Measurements from ENCODE around the gene AUTS2. TPM values are rescaled to one million over a fixed set of nuclear protein-coding genes. Genes with fewer than 3 reads are reported as not detected.

AUTS2 gene
- total RNA-seq, 1 donor from 2014 or later = 0.79 TPM

- no peak for DNase-seq (ENCODE audit: low read depth in 2 of 2)
These were observed 455.7 kb downstream of the AUTS2 start for GRCh38 chr7:70053989-70054388.

GRCh38 chr7:70056363-70056762, 458.1 kb downstream of the AUTS2 start:
- no peak for DNase-seq (ENCODE audit: low read depth in 2 of 2)

- no peak for DNase-seq (ENCODE audit: low read depth in 2 of 2)
These were observed 462.2 kb downstream of the AUTS2 start for GRCh38 chr7:70060298-70061068.

GRCh38 chr7:70063371-70063770, 465.1 kb downstream of the AUTS2 start:
- no peak for DNase-seq (ENCODE audit: low read depth in 2 of 2)

- no peak for DNase-seq (ENCODE audit: low read depth in 2 of 2)
These were observed 465.7 kb downstream of the AUTS2 start for GRCh38 chr7:70063927-70064326.

- DNase-seq (ENCODE audit: low read depth in 2 of 2) = no peak
These were observed 468.6 kb downstream of the AUTS2 start for GRCh38 chr7:70066844-70067243.

GRCh38 chr7:70068531-70068930, 470.3 kb downstream of the AUTS2 start:
- no peak for DNase-seq (ENCODE audit: low read depth in 2 of 2)

- DNase-seq (ENCODE audit: low read depth in 2 of 2) = no peak
These were observed 471.7 kb downstream of the AUTS2 start for GRCh38 chr7:70069977-70070376.

- no peak for DNase-seq (ENCODE audit: low read depth in 2 of 2)
These were observed 473.5 kb downstream of the AUTS2 start for GRCh38 chr7:70071766-70072165.

GRCh38 chr7:70072220-70072619, 473.9 kb downstream of the AUTS2 start:
- DNase-seq (ENCODE audit: low read depth in 2 of 2) = no peak

GRCh38 chr7:70076325-70076724, 478.1 kb downstream of the AUTS2 start:
- DNase-seq (ENCODE audit: low read depth in 2 of 2) = no peak

- no peak for DNase-seq (ENCODE audit: low read depth in 2 of 2)
These were observed 483.9 kb downstream of the AUTS2 start for GRCh38 chr7:70082099-70082611.

GRCh38 chr7:70091362-70091761, 493.1 kb downstream of the AUTS2 start:
- DNase-seq (ENCODE audit: low read depth in 2 of 2) = no peak

GRCh38 chr7:70092314-70093204, 494.3 kb downstream of the AUTS2 start:
- no peak for DNase-seq (ENCODE audit: low read depth in 2 of 2)

GRCh38 chr7:70093205-70093904, 495.1 kb downstream of the AUTS2 start:
- no peak for DNase-seq (ENCODE audit: low read depth in 2 of 2)

- DNase-seq (ENCODE audit: low read depth in 2 of 2) = no peak
These were observed 496.6 kb downstream of the AUTS2 start for GRCh38 chr7:70094831-70095230.

- DNase-seq (ENCODE audit: low read depth in 2 of 2) = no peak
These were observed 499.4 kb downstream of the AUTS2 start for GRCh38 chr7:70097645-70098044.

GRCh38 chr7:70098133-70098561, 499.9 kb downstream of the AUTS2 start:
- DNase-seq (ENCODE audit: low read depth in 2 of 2) = no peak

- DNase-seq (ENCODE audit: low read depth in 2 of 2) = no peak
These were observed 500.8 kb downstream of the AUTS2 start for GRCh38 chr7:70098905-70099672.

GRCh38 chr7:70104243-70104642, 506.0 kb downstream of the AUTS2 start:
- DNase-seq (ENCODE audit: low read depth in 2 of 2) = no peak

GRCh38 chr7:70113078-70113477, 514.8 kb downstream of the AUTS2 start:
- DNase-seq (ENCODE audit: low read depth in 2 of 2) = no peak
